NCI-H146 treated with DMSO at 0.1 percent for 48 hours (cell line): Measurements from ENCODE around the gene INSM2.

Source experiments
- DNase-seq: peaks from one replicate; lab custom pipeline; 2025; ENCODE audit not compliant: unreplicated experiment; lab: John Stamatoyannopoulos, UW

INSM2 gene, protein sequence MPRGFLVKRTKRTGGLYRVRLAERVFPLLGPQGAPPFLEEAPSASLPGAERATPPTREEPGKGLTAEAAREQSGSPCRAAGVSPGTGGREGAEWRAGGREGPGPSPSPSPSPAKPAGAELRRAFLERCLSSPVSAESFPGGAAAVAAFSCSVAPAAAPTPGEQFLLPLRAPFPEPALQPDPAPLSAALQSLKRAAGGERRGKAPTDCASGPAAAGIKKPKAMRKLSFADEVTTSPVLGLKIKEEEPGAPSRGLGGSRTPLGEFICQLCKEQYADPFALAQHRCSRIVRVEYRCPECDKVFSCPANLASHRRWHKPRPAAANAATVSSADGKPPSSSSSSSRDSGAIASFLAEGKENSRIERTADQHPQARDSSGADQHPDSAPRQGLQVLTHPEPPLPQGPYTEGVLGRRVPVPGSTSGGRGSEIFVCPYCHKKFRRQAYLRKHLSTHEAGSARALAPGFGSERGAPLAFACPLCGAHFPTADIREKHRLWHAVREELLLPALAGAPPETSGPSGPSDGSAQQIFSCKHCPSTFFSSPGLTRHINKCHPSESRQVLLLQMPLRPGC

DNA sequence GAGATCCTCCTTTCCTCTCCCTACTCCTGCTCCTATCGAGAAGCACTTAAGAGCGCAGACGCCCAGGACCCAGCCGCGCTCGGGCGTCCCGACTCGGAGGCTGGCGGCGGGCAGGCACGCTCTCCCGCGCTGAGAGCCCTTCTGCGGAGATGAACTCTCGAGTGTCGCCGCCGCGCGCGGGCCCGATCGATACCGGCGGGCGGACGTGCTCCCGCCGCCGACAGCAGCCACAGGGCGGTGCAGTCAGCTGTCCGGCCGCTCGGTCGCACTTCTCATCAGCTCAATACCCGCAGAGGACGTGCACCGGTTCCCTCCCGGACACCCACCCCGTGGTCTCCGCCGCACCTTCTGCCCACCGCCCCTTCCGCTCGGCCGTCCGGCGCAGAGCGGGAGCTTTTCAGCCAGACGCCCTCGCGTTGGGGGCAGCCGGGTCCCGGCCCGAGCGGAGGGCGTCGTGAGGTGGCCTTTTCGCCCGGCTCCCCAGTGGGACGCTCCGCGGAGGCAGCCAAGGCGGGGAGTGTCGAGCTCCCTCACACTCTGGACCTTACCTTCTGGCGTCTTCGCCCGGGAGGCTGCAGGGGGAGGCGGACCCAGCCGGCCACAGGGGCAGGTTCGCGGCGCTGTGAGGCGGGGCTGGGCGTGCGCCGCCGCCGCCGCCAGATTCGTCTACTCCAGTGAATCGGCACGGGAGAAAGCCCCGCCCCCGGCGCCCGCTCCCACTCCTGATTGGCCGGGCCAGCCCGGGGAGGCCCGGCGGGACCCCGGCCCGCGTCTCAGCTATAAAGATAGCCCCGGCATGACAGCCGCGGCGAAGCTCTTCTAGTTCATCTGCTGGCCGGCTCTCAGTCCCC lies at the start of gene INSM2:
Gene INSM2 (plus strand): TSS at position 808 of the 851 bp plus-strand sequence. CDS start 89 bp downstream, outside the sequence.
- peak; percentile 76 for DNase-seq

DNA sequence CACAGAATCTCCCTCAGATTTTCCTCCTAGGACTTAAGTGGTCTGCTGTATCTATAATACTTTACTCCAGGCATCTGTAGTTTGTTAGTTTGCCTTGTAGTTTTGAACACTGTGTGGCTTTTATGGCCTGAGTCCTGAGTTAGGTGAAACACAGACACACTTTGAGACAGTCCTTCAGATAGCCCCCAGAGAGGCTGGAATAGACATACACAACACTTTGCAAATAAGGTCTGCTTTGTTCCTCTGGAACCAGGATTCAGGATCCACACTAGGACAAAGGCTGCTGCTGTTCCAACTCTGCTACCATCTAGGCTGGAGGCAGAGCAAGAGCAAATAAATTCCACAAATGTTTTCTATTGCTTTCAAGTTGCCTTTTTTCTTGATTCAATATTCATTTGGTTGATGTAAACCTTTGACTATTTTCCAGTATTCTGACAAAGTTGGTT lies 41.4 kb upstream of the INSM2 start:
- DNase-seq, result no peak

DNA sequence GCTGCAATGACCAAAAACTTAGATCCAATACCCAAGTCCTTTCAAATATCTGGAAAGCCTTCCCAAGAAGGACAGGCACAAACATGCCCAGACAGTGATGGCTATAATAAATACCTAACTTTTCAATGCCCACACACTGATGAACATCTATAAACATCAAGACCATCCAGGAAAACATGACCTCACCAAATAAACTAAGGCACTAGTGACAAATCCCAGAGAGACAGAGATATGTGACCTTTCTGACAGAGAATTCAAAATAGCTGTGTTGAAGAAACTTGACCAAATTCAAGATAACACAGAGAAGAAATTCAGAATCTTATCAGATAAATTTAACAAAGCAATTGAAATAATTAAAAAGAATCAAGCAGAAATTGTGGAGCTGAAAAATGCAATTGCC lies 38.7 kb upstream of the INSM2 start:
- no peak for DNase-seq

DNA sequence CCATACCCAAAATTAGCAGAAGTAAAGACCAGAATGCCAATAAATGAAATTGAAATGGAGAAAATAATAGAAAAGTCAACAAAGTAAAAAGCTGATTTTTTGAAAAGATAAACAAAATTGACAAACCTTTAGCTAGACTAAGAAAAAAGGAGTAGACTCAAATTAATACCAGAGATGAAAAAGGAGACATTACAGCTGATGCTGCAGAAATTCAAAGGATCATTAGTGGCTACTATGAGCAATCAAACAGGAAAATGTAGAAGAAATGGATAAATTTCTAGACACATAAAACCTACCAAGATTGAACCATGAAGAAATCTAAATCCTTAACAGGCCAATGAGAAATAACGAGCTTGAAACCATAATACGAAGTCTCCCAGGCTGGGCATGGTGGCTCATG lies 34.8 kb upstream of the INSM2 start:
- no peak for DNase-seq

DNA sequence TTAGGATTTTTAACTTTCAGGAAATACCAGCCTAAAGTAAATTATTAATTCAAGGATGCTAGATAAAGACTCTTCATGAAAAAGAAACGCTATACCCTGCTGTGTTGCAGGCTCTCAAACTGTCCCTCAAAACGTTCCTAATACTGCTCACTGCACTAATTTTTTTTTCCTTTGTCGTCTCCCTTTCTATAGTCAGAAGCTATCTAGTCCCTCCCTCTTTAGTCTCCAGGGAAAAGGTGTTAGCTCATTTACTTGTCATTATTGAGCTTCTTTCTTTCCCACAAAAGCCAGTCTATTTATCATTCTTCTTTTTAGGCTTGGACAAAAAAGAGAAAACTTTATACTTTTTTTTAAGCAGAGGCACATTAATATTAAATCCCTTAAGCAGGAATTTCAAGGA lies 30.3 kb upstream of the INSM2 start:
- DNase-seq, result peak; percentile 62

DNA sequence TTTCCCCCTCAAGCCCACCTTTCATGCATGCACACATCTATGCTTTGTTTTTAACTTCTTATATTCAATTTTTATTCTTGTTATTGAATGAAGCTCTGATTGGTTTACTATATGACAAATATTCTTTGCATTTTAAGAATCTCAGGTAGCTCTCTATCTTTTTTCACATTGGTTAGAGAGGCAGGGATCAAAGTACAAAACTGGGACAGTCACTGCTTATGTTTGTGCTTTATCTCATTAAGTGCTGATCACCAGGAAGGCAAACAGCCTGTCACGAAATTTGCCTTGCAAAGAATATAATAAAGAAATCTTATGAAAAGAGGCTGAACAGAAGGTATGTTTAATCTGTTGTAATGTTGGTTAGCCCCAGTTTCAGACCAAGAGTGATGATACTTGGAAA lies 29.7 kb upstream of the INSM2 start:
- peak; percentile 34 for DNase-seq

DNA sequence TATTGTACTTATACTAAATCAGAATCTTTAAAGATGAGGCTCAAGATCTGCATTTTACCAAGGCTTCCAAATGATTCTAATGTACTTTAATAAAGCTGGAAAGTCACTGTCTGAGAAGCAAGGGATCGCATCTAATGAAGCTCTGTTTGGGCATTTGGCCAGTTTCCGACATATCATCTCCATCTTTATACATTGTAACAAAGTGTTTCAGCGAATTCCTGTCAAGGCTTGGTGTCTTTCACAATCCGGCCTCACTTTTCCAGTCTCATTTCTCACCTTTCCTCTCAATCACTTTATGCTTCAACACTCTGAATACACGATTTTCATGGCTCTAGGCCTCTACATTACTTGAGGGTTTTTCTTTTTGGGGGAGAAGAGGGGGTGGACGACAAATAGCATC lies 27.5 kb upstream of the INSM2 start:
- DNase-seq, result no peak

DNA sequence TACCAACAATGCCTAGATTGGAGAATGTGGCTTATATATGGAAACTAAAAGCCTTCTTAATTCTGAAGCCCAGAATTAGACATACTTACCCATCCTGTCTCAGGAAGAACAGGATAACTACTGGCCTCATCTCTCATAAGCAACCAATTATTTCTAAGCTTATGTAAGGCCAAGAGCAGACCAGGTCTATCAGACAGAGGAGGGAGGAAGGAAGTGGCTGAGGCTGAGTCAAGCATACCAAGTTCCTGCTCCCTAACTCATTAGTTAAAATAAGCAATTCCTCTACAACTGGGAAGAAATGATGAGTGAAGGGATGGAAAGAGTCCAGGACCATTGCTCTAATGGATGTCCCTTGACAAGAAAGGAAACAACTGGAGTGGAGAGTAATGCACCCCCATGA lies 27.0 kb upstream of the INSM2 start:
- DNase-seq, result no peak

DNA sequence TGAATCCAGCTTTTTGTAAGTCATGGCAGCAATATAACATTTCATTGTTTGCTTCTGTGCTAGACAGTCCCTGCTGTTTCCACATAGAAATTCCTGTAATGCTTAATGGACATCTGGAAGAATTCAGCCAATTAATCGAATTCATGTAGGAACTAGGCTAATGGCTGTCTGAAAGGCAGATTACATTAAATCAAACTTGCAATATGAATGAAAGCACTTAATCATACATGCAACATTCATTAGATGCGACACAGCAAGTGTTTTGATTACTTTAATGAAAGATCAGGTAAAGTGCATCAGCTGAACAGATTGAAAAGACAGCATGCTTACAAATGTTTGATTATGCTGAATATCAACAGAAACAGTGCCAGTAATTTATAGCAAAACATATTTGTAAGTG lies 24.1 kb upstream of the INSM2 start:
- DNase-seq, result no peak

DNA sequence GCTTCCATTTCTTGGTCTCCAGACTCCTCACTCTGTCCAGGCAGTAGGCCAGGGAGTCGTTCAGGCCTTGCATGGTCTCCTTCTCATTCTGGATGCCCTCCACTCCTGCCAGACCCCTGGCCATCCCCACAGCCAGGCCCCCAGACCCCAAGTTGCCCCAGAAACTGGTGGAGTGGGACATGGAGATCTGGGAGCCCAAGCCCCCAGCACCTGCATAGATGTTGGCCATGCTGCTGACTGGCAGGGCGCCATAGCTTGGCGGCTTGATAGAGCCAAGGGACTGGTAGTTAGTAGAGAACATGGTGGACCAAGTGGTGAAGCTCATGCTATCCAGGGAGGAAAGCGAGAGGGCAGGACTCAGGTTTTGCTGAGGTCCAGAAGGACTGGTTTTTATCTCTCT lies 21.2 kb upstream of the INSM2 start:
- no peak for DNase-seq

DNA sequence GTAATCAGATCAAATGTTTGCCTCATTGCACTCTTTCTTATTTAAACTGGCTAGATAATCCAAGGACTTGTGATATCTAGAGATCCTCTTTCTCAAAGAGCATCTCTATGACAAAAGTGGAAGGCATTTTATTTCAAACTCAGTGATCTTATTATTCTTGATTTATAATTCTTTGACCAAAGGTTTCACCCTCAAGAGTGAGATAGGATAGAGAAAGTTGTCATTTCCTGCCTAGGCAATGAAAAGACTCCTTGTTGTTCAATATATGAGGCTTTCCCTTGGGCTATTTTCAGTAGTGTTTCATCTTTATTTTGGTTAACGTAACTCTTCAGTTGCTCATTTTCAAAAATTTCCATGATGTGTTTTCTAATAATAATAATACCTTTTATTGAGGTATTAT lies 18.0 kb upstream of the INSM2 start:
- DNase-seq, result no peak

DNA sequence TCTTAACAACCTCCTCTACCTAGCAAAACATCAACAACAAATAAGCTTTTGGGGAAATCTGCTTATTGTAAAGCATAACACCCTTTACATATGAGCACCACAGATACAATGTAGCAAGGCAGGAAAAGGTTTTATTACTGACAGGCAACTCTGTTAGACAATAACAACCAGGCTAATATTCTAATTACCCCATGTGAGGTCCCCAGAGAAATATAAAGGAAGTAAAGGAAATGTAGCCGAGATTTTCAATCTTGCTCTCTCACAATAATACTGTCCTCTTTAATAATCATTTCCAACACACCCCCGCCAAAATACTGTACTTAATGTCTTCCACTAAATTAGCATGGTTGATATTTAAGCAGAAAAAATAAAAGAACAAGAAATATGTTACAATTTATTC lies 14.0 kb upstream of the INSM2 start:
- DNase-seq, result no peak

DNA sequence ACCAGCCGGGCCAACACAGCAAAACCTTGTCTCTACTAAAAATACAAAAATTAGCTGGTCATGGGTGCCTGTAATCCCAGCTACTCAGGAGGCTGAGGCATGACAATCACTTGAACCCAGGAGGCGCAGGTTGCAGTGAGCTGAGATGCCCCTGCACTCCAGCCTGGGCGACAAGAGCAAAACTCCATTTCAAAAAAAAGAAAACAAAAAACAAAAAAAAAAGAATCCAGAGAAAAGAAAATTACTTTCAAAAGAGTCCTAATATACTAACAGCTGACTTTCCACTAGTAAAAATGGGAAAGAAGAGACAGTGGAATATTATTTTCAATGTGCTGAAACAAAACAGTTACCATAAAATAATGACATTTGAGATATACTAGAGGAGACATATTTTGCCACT lies 8.3 kb upstream of the INSM2 start:
- no peak for DNase-seq

DNA sequence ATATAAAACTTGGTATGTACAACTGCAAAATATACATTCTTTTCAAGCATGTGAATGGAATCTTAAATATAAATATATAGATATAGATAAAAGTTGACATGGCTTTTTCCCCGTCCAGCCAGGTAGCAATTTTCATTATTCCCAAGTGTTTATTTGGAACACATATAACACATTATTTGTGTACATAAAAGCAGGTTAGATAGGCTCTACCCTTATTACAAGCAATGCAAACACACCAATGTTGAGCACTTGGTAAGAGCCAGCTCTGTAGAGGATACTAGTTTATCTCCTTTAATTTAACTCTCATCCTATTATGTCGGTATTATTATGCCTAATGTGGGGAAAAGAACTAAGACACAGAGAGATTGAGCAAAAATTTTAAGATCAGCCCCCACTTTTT lies 7.0 kb upstream of the INSM2 start:
- no peak for DNase-seq

DNA sequence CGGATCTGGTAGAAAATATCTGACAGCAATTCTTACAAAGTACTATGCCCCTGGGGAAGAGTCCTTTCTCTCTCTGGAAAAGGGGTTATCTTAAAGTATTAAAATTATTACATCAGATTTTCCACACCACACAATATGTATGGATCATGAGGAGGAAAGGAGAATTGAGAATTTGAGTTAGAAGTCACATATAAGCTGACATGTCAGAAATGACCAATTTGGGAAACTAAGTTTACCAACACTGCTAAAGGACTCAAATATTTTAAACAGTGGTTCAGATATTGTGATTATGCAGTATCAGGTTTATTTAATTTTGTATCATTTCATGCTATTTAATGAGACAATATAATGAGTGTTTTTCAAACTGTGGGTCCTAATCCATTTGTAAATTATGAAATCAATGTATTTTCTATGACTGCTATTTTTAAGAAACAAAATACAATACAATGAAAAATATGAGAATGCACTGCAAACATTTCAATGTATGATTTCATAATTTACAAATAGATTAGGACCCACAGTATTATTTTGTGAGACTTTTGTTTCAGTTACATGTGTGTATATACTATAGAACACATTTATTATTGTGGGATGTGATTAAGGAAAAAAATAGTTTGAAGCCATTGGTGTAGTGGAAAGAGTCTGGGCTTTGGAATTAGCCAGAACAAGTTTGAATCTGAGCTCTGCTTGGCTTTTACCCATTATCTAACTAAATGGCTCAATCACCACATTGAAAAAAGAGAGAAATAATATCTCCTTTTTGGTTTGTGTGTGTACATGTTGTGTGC lies 1.8 kb upstream of the INSM2 start:
- DNase-seq, result no peak

DNA sequence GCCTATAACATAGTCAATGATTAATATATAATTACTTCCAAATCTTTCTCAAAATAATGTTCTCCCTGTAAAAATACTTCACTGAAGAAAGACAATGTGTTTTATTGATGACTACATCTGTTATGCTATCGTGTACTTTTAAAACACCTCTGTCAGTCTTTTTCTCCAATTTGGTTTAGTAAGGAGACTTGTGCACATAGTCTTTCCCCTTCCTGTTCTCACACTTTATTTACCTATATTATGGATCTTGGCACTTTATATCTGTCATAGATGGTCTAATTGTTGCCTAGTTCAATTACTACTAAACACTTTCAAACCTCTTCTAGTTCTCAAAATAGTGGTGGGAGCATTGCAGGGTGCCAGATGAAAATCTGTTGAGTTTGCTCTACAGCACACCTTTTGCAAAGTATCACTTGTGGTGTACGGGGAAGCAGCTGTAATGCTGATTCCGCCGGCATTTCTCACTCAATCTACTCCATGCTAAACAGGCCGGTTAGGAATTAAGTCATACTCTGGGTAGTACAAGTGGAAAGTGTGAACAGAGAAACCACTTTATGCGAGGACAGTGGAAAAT lies 1.1 kb upstream of the INSM2 start:
- DNase-seq, result no peak

DNA sequence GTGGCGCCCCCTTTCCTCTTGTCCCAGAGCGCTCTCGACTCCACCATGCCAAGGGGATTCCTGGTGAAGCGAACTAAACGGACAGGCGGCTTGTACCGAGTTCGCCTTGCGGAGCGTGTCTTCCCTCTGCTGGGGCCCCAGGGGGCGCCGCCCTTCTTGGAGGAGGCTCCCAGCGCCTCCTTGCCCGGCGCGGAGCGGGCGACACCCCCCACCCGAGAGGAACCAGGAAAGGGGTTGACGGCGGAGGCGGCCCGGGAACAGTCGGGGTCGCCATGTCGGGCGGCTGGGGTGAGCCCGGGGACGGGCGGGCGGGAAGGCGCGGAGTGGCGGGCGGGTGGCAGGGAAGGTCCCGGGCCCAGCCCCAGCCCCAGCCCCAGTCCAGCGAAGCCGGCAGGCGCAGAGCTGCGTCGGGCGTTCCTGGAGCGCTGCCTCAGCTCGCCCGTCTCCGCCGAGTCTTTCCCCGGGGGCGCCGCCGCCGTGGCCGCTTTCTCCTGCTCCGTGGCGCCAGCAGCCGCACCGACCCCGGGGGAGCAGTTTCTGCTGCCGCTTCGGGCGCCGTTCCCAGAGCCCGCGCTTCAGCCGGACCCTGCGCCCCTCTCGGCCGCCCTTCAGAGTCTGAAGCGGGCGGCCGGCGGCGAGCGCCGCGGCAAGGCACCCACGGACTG lies 376 bp downstream of the INSM2 start:
- DNase-seq, result no peak

DNA sequence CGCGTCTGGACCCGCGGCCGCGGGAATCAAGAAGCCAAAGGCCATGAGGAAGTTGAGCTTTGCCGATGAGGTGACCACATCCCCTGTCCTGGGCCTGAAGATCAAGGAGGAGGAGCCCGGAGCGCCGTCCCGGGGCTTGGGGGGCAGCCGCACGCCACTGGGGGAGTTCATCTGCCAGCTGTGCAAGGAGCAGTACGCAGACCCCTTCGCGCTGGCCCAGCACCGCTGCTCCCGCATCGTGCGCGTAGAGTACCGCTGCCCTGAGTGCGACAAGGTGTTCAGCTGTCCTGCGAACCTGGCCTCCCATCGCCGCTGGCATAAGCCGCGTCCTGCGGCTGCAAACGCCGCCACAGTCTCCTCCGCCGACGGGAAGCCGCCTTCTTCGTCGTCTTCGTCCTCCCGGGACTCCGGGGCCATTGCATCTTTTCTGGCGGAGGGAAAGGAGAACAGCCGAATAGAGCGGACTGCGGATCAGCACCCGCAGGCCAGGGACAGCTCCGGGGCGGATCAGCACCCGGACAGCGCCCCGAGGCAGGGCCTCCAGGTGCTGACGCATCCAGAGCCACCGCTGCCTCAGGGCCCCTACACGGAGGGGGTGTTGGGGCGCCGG lies 1.0 kb downstream of the INSM2 start:
- DNase-seq, result no peak

DNA sequence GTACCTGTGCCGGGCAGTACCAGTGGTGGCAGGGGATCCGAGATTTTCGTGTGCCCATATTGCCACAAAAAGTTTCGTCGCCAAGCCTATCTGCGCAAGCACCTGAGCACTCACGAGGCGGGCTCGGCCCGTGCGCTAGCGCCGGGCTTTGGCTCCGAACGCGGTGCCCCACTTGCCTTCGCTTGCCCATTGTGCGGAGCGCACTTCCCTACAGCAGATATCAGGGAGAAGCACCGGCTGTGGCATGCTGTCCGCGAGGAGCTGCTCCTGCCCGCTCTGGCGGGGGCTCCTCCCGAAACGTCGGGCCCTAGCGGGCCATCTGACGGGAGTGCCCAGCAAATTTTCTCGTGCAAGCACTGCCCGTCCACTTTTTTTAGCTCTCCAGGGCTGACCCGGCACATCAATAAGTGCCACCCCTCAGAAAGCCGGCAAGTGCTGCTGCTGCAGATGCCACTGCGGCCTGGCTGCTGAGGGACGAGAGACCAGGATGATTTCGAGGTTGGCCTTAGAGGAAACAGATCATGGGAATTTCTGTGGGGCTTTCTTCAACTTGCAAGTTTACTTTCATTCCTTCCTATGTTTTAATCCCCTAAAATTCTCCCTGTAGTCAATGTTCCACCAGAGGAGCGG lies 1.6 kb downstream of the INSM2 start:
- DNase-seq, result no peak
